Stimulated activated CD4-positive, alpha-beta T cell treated with anti-CD3 and anti-CD28 coated beads, Interleukin-1b, Interleukin-23, amount 100 ng/mL, for 4 hours (primary cell): Measurements from ENCODE around the gene PEMT.
"Not testable (repeated sequence)": the region's sequence is repeated elsewhere in the genome, so short reads cannot be mapped to it uniquely, and the experiment has no call there.

ENCODE experiments used
- DNase-seq, 2 donors: peaks; one replicate each; pipeline ENCODE4 v3.0.0-alpha.2; 2020; ENCODE audit warnings: low read depth in 2 of 2

The PEMT gene

GRCh38 chr17:17487998-17488397 lies 103.5 kb downstream of the PEMT start:
- no peak for DNase-seq

GRCh38 chr17:17486416-17486815 lies 105.1 kb downstream of the PEMT start:
- not testable (repeated sequence) for DNase-seq

GRCh38 chr17:17485420-17485819 lies 106.1 kb downstream of the PEMT start:
- no peak for DNase-seq

GRCh38 chr17:17484451-17484899 lies 107.0 kb downstream of the PEMT start:
- DNase-seq: no peak

- DNase-seq: no peak
Observed at GRCh38 chr17:17481860-17482259, 109.6 kb downstream of the PEMT start.

- DNase-seq: no peak
Observed at GRCh38 chr17:17480593-17481148, 110.8 kb downstream of the PEMT start.

- no peak for DNase-seq
Observed at GRCh38 chr17:17479209-17479608, 112.3 kb downstream of the PEMT start.

- DNase-seq: peak; percentile 95 to 97
Observed at GRCh38 chr17:17476865-17477467, 114.5 kb downstream of the PEMT start, which contains the start of gene MED9. MED9 (plus strand) TSS chr17:17477000; CDS start chr17:17477042, 42 bp downstream.

GRCh38 chr17:17474341-17474740 lies 117.2 kb downstream of the PEMT start:
- DNase-seq: no peak

- DNase-seq: no peak
Observed at GRCh38 chr17:17472333-17472920, 119.1 kb downstream of the PEMT start.

- DNase-seq: no peak
Observed at GRCh38 chr17:17469996-17470395, 121.5 kb downstream of the PEMT start.

- no peak for DNase-seq
Observed at GRCh38 chr17:17469358-17469757, 122.2 kb downstream of the PEMT start.

- DNase-seq: no peak
Observed at GRCh38 chr17:17468217-17469010, 123.1 kb downstream of the PEMT start.

- DNase-seq: no peak
Observed at GRCh38 chr17:17467720-17468119, 123.8 kb downstream of the PEMT start.

GRCh38 chr17:17467016-17467415 lies 124.5 kb downstream of the PEMT start:
- DNase-seq: no peak

- no peak for DNase-seq
Observed at GRCh38 chr17:17466511-17466910, 125.0 kb downstream of the PEMT start.

- DNase-seq: not testable (repeated sequence)
Observed at GRCh38 chr17:17465878-17466277, 125.6 kb downstream of the PEMT start.

- DNase-seq: no peak
Observed at GRCh38 chr17:17463821-17464220, 127.7 kb downstream of the PEMT start.

GRCh38 chr17:17462048-17462824 lies 129.3 kb downstream of the PEMT start:
- no peak for DNase-seq

- no peak for DNase-seq
Observed at GRCh38 chr17:17460038-17460437, 131.5 kb downstream of the PEMT start.

GRCh38 chr17:17457680-17458079 lies 133.8 kb downstream of the PEMT start:
- no peak for DNase-seq

- DNase-seq: no peak
Observed at GRCh38 chr17:17456251-17456650, 135.3 kb downstream of the PEMT start.
